C4-2B (cell line): ENCODE results near the gene DDX53.

Experiments used
- ZFX ChIP-seq: fragments of 450-650 bp; IDR thresholded peaks from 2 replicates; pipeline ENCODE4 v1.6.1; 2017
- TF ChIP-seq, protein P1 (sequence below): fragments of 450-650 bp; conservative IDR thresholded peaks from 2 replicates; pipeline ENCODE4 v1.5.1; 2017; ENCODE audit warnings: mild to moderate bottlenecking

DNA sequence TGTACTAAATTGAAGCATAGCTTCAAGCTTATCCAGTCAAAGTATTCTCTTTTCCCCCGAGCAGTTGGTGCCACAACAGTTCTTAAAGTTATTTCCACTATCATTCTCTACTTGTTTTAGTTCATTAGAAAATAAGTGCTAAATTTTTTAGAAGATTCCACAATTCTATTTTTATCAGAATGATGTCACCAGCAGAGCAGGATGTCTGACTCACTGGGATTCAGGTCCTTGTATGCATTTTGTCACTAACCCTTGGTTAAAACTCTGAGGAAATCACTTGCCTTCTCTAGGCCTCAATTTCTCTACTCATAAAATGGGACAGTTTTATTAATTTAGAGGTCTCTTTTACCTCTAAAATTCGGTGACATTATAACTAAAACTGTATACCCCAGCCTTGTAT, 3.4 kb downstream of the DDX53 start:
- TF ChIP-seq, protein P1, sequence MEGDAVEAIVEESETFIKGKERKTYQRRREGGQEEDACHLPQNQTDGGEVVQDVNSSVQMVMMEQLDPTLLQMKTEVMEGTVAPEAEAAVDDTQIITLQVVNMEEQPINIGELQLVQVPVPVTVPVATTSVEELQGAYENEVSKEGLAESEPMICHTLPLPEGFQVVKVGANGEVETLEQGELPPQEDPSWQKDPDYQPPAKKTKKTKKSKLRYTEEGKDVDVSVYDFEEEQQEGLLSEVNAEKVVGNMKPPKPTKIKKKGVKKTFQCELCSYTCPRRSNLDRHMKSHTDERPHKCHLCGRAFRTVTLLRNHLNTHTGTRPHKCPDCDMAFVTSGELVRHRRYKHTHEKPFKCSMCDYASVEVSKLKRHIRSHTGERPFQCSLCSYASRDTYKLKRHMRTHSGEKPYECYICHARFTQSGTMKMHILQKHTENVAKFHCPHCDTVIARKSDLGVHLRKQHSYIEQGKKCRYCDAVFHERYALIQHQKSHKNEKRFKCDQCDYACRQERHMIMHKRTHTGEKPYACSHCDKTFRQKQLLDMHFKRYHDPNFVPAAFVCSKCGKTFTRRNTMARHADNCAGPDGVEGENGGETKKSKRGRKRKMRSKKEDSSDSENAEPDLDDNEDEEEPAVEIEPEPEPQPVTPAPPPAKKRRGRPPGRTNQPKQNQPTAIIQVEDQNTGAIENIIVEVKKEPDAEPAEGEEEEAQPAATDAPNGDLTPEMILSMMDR = no peak
- TF ChIP-seq ZFX = no peak
